ENCODE data around the gene PCDHGA4.
"Not testable (repeated sequence)": the region's sequence is repeated elsewhere in the genome, so short reads cannot be mapped to it uniquely, and the experiment has no call there.

The PCDHGA4 gene

GRCh38 chr5:141384471-141385267, 29.8 kb downstream of the PCDHGA4 start:
- FAIRE-seq, result no peak

GRCh38 chr5:141387557-141388311, 32.9 kb downstream of the PCDHGA4 start, which contains the start of gene PCDHGB4:
Gene PCDHGB4 (plus strand): TSS chr5:141387698. CDS start chr5:141387885, 187 bp downstream.
- not testable (repeated sequence) for FAIRE-seq

- no peak for FAIRE-seq
Measured at GRCh38 chr5:141388661-141389060, 33.8 kb downstream of the PCDHGA4 start.

DNA sequence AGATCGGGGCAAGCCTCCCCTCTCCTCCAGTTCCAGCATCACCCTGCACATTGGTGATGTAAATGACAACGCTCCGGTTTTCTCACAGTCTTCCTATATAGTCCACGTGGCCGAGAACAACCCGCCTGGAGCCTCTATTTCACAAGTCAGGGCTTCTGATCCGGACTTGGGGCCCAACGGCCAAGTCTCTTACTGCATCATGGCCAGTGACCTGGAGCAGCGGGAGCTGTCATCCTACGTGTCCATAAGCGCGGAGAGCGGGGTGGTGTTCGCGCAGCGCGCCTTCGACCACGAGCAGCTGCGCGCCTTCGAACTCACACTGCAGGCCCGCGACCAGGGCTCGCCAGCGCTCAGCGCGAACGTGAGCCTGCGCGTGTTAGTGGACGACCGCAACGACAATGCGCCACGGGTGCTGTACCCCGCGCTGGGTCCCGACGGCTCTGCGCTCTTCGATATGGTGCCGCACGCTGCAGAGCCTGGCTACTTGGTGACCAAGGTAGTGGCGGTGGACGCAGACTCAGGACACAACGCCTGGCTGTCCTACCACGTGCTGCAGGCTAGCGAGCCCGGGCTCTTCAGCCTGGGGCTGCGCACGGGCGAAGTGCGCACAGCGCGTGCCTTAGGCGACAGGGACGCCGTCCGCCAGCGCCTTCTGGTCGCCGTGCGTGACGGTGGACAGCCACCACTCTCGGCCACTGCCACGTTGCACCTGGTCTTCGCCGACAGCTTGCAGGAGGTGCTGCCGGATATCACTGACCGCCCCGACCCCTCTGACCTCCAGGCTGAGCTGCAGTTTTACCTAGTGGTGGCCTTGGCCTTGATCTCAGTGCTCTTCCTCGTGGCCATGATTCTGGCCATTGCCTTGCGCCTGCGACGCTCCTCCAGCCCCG, 34.6 kb downstream of the PCDHGA4 start:
- no peak for FAIRE-seq

- no peak for FAIRE-seq
Measured at GRCh38 chr5:141392429-141393198, 37.8 kb downstream of the PCDHGA4 start, which contains the start of gene PCDHGA8. Gene PCDHGA8 (plus strand): TSS chr5:141392633. CDS start chr5:141392814, 181 bp downstream.

DNA sequence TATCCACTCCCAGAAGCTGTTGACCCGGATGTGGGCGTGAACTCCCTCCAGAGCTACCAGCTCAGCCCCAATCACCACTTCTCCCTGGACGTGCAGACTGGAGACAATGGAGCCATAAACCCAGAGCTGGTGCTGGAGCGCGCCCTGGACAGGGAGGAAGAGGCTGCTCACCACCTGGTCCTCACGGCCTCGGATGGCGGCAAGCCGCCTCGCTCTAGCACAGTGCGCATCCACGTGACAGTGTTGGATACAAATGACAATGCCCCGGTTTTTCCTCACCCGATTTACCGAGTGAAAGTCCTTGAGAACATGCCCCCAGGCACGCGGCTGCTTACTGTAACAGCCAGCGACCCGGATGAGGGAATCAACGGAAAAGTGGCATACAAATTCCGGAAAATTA, 38.4 kb downstream of the PCDHGA4 start:
- FAIRE-seq, result no peak

GRCh38 chr5:141394401-141395187, 39.8 kb downstream of the PCDHGA4 start:
- FAIRE-seq, result not testable (repeated sequence)

GRCh38 chr5:141397756-141398551, 43.1 kb downstream of the PCDHGA4 start, which contains the start of gene PCDHGB5:
Gene PCDHGB5 (plus strand): TSS chr5:141397947. CDS start chr5:141398128, 181 bp downstream.
- FAIRE-seq, result not testable (repeated sequence)

DNA sequence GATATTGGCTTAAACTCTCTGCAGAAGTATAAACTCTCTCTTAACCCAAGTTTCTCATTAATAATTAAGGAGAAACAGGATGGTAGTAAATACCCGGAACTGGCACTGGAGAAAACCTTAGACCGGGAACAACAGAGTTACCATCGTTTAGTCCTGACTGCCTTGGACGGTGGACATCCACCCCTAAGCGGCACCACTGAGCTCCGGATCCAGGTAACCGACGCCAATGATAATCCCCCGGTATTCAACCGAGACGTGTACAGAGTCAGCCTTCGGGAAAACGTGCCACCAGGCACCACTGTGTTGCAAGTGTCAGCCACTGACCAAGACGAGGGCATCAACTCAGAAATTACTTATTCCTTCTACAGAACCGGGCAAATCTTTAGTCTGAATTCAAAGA, 43.8 kb downstream of the PCDHGA4 start:
- no peak for FAIRE-seq

GRCh38 chr5:141399555-141400258, 44.9 kb downstream of the PCDHGA4 start:
- no peak for FAIRE-seq

DNA sequence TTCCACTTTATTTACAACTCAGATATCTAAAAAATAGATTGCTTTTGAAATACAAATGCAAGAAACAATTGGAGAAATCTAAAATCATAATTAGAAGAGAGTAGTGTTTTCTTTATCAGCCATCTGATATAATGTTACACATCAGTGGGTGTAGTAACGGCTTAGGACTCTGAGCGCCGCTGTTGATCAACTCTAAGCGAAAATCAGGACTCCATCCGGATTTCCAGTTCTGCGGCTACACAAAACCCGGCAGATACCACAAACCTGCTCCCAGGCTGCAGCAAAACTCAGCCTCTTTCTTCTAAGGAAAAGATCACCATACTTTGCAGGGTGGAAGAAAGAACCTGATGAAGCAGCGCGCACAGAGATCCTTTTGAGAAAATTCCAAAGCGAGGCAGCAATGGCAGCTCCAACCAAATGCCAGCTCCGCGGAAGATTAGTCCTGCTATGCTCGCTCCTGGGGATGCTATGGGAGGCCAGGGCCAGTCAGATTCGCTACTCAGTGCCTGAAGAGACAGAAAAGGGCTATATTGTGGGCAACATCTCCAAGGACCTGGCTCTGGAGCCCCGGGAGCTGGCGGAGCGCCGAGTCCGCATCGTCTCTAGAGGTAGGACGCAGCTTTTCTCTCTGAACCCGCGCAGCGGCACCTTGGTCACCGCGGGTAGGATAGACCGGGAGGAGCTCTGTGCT, 47.9 kb downstream of the PCDHGA4 start, which contains the start of gene PCDHGA9:
Gene PCDHGA9, plus strand, starts transcription at position 226 of the 691 bp plus-strand sequence. Its CDS starts 175 bp downstream, at position 401.
- peak; percentile 60 for FAIRE-seq

DNA sequence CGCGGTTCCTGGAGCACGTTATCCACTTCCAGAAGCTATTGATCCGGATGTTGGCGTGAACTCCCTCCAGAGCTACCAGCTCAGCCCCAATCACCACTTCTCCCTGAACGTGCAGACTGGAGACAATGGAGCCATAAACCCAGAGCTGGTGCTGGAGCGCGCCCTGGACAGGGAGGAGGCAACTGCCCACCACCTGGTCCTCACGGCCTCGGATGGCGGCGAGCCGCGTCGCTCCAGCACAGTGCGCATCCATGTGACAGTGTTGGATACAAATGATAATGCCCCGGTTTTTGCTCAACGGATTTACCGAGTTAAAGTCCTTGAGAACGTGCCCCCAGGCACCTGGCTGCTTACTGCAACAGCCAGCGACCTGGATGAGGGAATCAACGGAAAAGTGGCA, 48.6 kb downstream of the PCDHGA4 start:
- FAIRE-seq, result no peak

Data from G401.6 (cell line).